T-helper 2 cell treated with Interferon-gamma antibody and Interleukin-4, amounts not matched to agents 5 μg/mL and 100 μg/mL, for 36 hours (primary cell): ENCODE data around the gene HIPK1.

ENCODE experiments used
- DNase-seq: peaks from one replicate; pipeline ENCODE4 v3.0.0; 2021; ENCODE audit warnings: low spot score
- H3K27ac Mint-ChIP-seq: one replicate; pipeline ENCODE4 v1.8.0; 2021; ENCODE audit warnings: mild to moderate bottlenecking, mixed read lengths
- H3K27me3 Mint-ChIP-seq: one replicate; pipeline ENCODE4 v1.8.0; 2021; ENCODE audit warnings: low read depth, mixed read lengths
- H3K36me3 Mint-ChIP-seq: one replicate; pipeline ENCODE4 v1.8.0; 2021; ENCODE audit warnings: low read depth, mixed read lengths
- H3K4me1 Mint-ChIP-seq: one replicate; pipeline ENCODE4 v1.8.0; 2021; ENCODE audit warnings: low read depth, mixed read lengths
- H3K4me3 Mint-ChIP-seq: one replicate; pipeline ENCODE4 v1.8.0; 2022; ENCODE audit warnings: mild to moderate bottlenecking, moderate library complexity, mixed read lengths
- H3K9me3 Mint-ChIP-seq: one replicate; pipeline ENCODE4 v1.8.0; 2021; ENCODE audit warnings: mixed read lengths

The HIPK1 gene

GRCh38 chr1:113928941-113929749 is at the start of gene HIPK1:
Gene HIPK1 (plus strand): TSS chr1:113929324.
- H3K4me1 Mint-ChIP-seq: peaks cover 48% of the 10 kb centered on the region
- peak within 1 kb of the TSS; percentile 100 for H3K27ac Mint-ChIP-seq
- peak; percentile 92 for DNase-seq
- H3K9me3 Mint-ChIP-seq: no peaks in the 10 kb centered on the region
- H3K4me3 Mint-ChIP-seq: peak within 1 kb of the TSS; percentile 98
- H3K36me3 Mint-ChIP-seq: peaks cover 18% of the 10 kb centered on the region
- peaks cover 3% of the 10 kb centered on the region for H3K27me3 Mint-ChIP-seq

DNA sequence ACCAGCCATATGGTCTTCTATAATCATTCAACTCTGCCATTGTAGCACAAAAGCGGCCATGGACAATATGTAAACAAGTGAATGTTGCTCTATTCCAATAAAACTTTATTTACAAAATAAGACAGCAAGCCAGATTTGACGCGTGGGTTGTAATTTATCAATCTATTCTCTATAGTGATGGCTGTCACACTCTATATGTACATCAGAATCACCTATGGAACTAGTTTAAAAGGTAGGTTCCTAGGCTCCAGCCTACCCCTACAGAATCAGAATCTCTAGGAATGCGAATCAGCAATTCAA is 49.4 kb upstream of the HIPK1 start:
- Mint-ChIP-seq H3K4me3 (peak overlapping the region; percentile 51), H3K36me3 (peaks cover 6% of the 10 kb centered on the region), H3K27ac (peak overlapping the region; percentile 77), H3K27me3 (no peaks in the 10 kb centered on the region), H3K9me3 (peaks cover 7% of the 10 kb centered on the region), H3K4me1 (peaks cover 58% of the 10 kb centered on the region)
- no peak for DNase-seq

- H3K4me3 Mint-ChIP-seq: no peak overlapping the region
- no peak for DNase-seq
- no peaks in the 10 kb centered on the region for H3K27me3 Mint-ChIP-seq
- peaks cover 47% of the 10 kb centered on the region for H3K4me1 Mint-ChIP-seq
- peaks cover 6% of the 10 kb centered on the region for H3K36me3 Mint-ChIP-seq
- H3K9me3 Mint-ChIP-seq: peaks cover 7% of the 10 kb centered on the region
- H3K27ac Mint-ChIP-seq: no peak overlapping the region
Measured at GRCh38 chr1:113881661-113882060, 47.5 kb upstream of the HIPK1 start.

GRCh38 chr1:113886417-113887401 is 42.4 kb upstream of the HIPK1 start:
- Mint-ChIP-seq H3K27me3 (no peaks in the 10 kb centered on the region), H3K36me3 (peaks cover 2% of the 10 kb centered on the region), H3K27ac (peak overlapping the region; percentile 7), H3K9me3 (no peaks in the 10 kb centered on the region), H3K4me1 (peaks cover 25% of the 10 kb centered on the region), H3K4me3 (peak overlapping the region; percentile 34)
- no peak for DNase-seq

GRCh38 chr1:113887402-113888175 is 41.5 kb upstream of the HIPK1 start, which contains the start of gene BCL2L15:
Gene BCL2L15 (minus strand): TSS chr1:113887581. CDS start chr1:113887375, 206 bp downstream.
- no peaks in the 10 kb centered on the region for H3K9me3 Mint-ChIP-seq
- H3K36me3 Mint-ChIP-seq: peaks cover 5% of the 10 kb centered on the region
- H3K27me3 Mint-ChIP-seq: no peaks in the 10 kb centered on the region
- peaks cover 23% of the 10 kb centered on the region for H3K4me1 Mint-ChIP-seq
- DNase-seq: no peak
- peak within 1 kb of the TSS; percentile 34 for H3K4me3 Mint-ChIP-seq
- peak within 1 kb of the TSS; percentile 7 for H3K27ac Mint-ChIP-seq

GRCh38 chr1:113890816-113891215 is 38.3 kb upstream of the HIPK1 start:
- Mint-ChIP-seq H3K4me1 (peaks cover 23% of the 10 kb centered on the region), H3K27me3 (no peaks in the 10 kb centered on the region), H3K27ac (no peak overlapping the region), H3K4me3 (no peak overlapping the region), H3K9me3 (no peaks in the 10 kb centered on the region), H3K36me3 (peaks cover 22% of the 10 kb centered on the region)
- no peak for DNase-seq

GRCh38 chr1:113891631-113892220 is 37.4 kb upstream of the HIPK1 start:
- no peak for DNase-seq
- Mint-ChIP-seq H3K27ac (no peak overlapping the region), H3K4me3 (no peak overlapping the region), H3K36me3 (peaks cover 31% of the 10 kb centered on the region), H3K9me3 (no peaks in the 10 kb centered on the region), H3K4me1 (peaks cover 20% of the 10 kb centered on the region), H3K27me3 (no peaks in the 10 kb centered on the region)

- peaks cover 12% of the 10 kb centered on the region for H3K4me1 Mint-ChIP-seq
- no peaks in the 10 kb centered on the region for H3K9me3 Mint-ChIP-seq
- no peak overlapping the region for H3K27ac Mint-ChIP-seq
- peaks cover 42% of the 10 kb centered on the region for H3K36me3 Mint-ChIP-seq
- H3K27me3 Mint-ChIP-seq: no peaks in the 10 kb centered on the region
- no peak overlapping the region for H3K4me3 Mint-ChIP-seq
- DNase-seq: no peak
Measured at GRCh38 chr1:113893267-113893666, 35.9 kb upstream of the HIPK1 start.

- no peak overlapping the region for H3K4me3 Mint-ChIP-seq
- H3K9me3 Mint-ChIP-seq: no peaks in the 10 kb centered on the region
- no peak for DNase-seq
- H3K27me3 Mint-ChIP-seq: no peaks in the 10 kb centered on the region
- H3K4me1 Mint-ChIP-seq: peaks cover 19% of the 10 kb centered on the region
- no peak overlapping the region for H3K27ac Mint-ChIP-seq
- peaks cover 59% of the 10 kb centered on the region for H3K36me3 Mint-ChIP-seq
Measured at GRCh38 chr1:113895098-113895497, 34.0 kb upstream of the HIPK1 start.

DNA sequence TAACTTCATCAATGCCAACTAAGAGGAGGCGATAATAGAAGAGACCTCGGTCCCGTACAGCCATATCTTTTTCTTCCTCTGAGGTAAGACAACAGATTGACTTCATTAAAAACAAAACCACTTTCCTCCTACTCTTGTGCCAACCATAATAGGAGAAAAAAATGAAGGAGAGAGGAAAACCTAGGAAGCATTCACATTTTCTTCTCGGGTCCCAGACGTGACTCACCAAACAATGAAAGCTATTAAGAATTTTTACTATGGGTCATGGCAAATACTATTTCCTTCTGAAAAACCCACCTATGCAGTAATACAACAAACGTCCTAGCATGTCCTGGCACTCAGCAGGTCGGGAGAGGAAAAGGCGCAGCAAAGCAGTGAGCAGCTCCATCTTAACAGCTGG is 33.2 kb upstream of the HIPK1 start:
- H3K4me3 Mint-ChIP-seq: no peak overlapping the region
- no peaks in the 10 kb centered on the region for H3K9me3 Mint-ChIP-seq
- peaks cover 65% of the 10 kb centered on the region for H3K36me3 Mint-ChIP-seq
- peaks cover 21% of the 10 kb centered on the region for H3K4me1 Mint-ChIP-seq
- no peak for DNase-seq
- H3K27me3 Mint-ChIP-seq: no peaks in the 10 kb centered on the region
- no peak overlapping the region for H3K27ac Mint-ChIP-seq

- peaks cover 45% of the 10 kb centered on the region for H3K4me1 Mint-ChIP-seq
Measured at GRCh38 chr1:113898241-113898814, 30.8 kb upstream of the HIPK1 start.

GRCh38 chr1:113899111-113899510 is 30.0 kb upstream of the HIPK1 start:
- Mint-ChIP-seq H3K9me3 (no peaks in the 10 kb centered on the region), H3K27ac (no peak overlapping the region), H3K4me1 (peaks cover 49% of the 10 kb centered on the region), H3K36me3 (peaks cover 74% of the 10 kb centered on the region), H3K27me3 (no peaks in the 10 kb centered on the region), H3K4me3 (no peak overlapping the region)
- DNase-seq: no peak

More at GRCh38 chr1:113898241-113898814, 30.8 kb upstream of the HIPK1 start:
- no peak for DNase-seq
- H3K27ac Mint-ChIP-seq: no peak overlapping the region
- no peaks in the 10 kb centered on the region for H3K27me3 Mint-ChIP-seq
- no peak overlapping the region for H3K4me3 Mint-ChIP-seq
- peaks cover 79% of the 10 kb centered on the region for H3K36me3 Mint-ChIP-seq
- H3K9me3 Mint-ChIP-seq: no peaks in the 10 kb centered on the region

DNA sequence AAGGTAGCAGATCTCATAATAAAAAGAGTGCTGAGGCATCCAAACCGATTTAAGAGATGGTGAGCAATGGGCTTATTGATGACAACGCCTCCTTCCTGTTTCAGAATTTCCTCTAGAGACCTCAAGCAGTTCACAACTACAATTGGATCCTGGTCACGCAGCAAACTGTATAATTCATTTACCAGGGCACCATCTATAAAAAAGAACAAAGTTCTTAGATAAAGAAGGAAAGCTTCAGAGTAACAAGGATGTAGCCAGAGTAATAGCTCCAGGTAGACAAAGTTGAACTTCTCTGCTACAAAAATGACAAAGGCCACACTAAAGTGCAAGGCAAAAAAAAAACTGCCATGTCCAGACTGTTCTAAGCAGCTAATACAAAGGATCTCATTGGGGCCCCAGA is 27.9 kb upstream of the HIPK1 start:
- Mint-ChIP-seq H3K36me3 (peaks cover 61% of the 10 kb centered on the region), H3K27ac (peak overlapping the region; percentile 14), H3K9me3 (no peaks in the 10 kb centered on the region), H3K4me3 (peak overlapping the region; percentile 10), H3K27me3 (no peaks in the 10 kb centered on the region), H3K4me1 (peaks cover 49% of the 10 kb centered on the region)
- no peak for DNase-seq
